GM18499 (cell line): ENCODE results near the gene VPS16.

Experiments
- ATAC-seq: cut with Tn5 transposase; IDR thresholded peaks from one replicate; pipeline ENCODE4 v1.9.1; 2021; ENCODE audit warnings: moderate number of reproducible peaks; ENCODE audit not compliant: insufficient read depth, unreplicated experiment

Gene VPS16

DNA sequence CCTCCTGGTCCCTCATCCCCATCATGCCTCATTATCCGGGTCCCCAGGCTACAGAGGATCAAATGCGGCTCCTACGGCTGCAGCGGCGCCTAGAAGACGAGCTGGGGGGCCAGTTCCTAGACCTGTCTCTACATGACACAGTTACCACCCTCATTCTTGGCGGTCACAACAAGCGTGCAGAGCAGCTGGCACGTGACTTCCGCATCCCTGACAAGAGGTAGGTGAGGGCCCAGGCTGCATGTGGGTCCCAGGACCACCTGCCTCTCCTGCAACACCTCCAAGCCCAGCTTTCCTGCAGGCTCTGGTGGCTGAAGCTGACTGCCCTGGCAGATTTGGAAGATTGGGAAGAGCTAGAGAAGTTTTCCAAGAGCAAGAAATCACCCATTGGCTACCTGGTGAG lies 24.6 kb downstream of the VPS16 start:
- no peak for ATAC-seq

DNA sequence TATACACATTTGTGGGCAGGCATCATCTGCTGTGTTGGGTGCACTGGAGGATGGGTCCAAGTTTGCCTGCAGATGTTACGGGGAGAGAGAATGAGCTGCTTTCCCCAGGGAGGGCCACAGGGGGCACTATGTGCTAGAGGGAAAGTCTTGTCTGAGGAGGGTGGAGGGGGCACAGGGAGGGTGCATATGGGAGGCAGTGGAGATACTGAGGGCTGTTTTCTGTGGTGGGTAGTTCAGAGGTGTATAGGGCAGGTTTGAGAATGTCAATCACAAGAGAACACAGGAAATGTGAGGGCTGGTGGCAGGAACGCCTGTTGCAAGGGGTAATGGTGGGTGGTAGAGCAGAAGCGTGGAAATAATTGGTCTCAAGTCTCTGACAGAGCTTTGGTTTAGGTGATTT lies 25.1 kb downstream of the VPS16 start:
- ATAC-seq, result no peak

DNA sequence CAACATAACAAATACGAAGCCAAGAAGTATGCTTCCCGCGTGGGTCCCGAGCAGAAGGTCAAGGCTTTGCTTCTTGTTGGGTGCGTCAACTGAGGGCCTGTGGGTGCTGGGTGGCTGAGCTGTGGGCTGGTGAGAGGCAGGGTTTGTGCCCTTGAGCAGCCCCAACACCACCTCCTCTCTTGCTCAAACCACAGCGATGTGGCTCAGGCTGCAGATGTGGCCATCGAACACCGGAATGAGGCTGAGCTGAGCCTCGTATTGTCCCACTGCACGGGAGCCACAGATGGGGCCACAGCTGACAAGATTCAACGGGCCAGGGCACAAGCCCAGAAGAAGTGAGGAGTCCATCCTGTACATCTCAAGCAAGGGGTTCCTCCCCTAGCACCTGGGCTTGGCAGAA lies 25.7 kb downstream of the VPS16 start:
- ATAC-seq, result no peak

DNA sequence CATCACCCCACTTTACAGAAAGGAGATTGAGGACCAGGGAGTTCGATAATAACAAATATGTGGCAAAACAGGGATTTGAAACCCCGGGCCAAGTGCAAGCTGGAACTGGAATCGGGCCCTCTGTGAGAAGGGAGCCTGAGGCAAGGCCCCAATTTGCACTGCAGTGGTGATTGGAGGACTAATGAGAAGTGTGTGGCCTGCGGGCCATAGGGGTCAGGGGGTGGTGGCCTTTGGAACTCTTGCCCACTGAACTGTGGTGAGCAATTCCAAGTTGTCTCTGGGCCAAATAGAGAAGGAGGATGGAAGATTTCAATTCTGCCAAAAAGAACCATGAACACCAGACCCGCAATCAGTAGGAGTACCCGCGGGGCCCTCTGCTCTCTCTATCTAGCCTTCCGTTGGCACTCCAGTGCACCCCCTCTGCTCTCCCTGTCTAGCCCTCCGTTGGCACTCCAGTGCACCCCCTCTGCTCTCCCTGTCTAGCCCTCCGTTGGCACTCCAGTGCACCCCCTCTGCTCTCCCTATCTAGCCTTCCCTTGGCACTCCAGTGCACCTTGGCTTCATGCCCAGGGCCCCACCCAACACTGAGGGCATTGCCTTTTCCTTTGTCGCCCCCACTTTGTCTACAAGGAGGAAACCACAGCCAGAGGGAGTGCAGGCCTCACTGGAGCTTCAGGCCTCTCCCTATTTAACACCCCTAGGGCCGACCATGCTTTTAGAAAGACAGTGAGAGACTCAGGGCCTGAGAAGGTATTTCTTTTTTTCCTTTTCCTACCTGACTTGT lies 26.7 kb downstream of the VPS16 start:
- ATAC-seq, result no peak

DNA sequence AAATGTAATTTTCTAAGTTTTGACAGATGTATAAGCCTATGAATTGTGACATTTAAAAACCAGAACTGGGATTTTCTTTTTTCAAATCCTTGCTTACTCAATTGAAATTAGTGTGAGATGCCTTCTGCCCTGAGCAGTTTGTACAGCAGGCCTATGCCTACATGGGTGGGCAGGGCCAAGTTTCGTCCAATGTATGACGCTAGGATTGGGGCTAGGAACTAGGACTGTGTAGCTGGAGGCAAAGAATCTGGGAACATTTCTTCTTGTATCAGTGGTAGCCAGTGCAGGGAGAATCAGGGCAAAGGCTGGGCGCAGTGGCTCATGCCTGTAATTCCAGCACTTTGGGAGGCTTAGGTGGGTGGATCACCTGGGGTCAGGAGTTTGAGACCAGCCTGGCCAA lies 28.8 kb downstream of the VPS16 start:
- no peak for ATAC-seq

DNA sequence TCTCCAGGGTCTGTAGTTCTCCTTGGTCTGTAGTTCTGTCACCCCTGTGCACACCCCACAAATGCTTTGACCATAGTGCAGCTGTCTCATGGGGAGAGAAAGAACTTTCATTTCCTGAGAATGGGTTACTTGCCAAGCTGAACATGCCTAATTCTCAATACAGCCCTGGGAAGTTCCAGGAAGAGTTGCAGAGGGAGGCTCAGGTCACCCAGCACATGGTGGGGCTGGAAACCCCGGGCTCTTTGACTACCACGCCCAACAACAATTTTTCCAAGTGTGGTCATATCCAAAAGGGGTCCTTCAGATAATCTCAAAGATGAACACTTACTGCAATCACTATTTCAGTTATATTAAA lies 30.5 kb downstream of the VPS16 start:
- ATAC-seq, result no peak

DNA sequence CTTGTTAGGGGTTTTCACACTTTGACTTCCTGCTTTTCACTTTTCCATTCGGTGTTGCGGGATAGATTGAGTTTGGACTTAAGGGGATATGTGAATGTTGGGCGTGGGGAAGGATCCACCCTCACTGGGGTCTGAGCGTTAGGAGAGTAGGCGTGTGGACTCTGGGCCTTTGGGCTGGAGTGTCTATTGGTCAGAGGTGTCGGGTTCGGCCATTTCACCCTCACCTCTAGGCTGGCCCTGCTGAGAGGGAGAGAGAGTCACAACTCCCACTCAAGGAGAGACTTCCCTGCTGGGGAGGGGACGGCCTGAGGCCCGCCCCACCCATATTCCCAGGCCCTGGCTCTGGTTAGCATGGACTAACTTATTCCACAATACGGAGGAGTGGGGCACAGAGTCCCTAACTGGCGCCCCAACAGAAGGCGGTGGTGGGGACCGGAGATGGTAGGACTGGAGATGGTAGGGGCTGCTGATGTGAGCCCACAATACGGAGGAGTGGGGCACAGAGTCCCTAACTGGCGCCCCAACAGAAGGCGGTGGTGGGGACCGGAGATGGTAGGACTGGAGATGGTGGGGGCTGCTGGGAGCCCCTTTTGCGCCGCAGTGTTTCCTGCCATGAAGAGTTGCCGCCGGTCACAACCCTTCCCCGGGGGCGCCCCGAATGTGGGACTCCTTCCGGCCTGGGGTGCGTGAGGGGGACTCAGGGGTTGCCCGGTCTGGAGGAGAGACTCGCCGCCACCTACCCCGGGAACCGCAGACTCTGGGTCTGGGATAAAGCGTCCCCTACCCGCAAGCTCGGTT lies 31.3 kb downstream of the VPS16 start:
- no peak for ATAC-seq

DNA sequence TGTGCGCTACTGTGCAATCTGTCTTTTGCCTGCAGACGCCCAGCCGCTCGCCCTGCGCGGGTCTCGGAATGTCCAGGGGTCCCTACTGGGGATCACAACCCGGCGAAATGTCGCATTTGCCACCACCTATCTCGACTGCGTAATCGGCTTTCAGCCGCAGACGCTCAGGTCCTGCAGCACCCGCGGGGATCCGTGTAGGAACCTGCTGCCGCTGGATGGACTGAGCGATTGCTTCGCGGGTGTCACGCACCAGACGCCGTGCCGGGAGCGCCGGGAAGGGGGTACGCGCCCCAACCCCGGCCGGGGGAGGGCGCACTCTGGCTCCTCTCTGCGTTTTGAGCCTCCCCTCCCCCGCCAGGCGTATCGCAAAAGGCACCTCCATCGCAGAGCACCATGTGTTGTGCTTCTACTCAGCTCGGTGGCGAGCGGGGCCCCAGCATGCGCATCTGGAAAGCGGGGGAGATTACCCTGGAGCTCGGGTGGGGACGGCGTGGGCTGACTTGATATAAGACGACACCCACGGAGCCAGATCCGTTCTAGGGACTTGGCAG lies 32.0 kb downstream of the VPS16 start:
- peak; percentile 5 for ATAC-seq

DNA sequence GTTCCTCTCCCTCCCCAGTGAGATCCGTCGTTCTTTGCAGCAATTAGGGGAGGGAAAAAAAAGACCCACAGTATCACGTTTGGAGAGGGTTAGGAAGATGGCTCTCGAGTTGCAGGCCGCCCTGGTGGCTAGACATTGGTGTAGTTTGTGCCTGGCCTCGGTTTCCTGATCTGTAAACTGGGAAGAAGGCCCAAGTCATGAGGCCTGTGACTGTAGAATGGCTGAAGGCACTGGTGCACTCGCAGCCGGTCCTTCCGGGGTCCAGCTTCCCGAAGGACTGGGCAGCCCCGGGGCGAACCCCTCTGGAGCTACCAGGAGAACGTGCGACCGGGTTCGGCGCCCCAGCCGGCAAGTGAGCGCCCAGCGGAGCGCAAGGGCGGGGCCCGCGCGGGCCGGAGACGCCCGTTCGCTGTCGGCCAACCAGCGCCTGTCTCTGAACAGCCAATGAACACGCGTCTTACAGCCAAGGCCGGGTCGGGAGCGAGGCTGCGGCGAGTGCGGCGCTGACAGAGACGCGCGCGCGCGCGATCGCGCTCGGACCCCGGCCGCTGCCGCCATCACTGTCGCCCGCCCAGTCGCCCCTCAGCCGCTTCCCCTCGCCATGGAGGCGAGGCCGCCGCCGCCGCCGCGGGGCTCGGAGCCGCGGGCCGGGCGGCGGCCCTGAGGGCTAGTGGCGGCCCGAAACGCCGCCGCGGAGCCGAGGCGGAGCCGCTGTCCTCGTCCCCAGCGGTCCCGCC lies 32.6 kb downstream of the VPS16 start, which contains the start of gene PTPRA:
TSS of gene PTPRA (plus strand) at position 472 of the 737 bp plus-strand sequence. CDS start 90,797 bp downstream, outside the sequence.
- ATAC-seq, result peak; percentile 72

DNA sequence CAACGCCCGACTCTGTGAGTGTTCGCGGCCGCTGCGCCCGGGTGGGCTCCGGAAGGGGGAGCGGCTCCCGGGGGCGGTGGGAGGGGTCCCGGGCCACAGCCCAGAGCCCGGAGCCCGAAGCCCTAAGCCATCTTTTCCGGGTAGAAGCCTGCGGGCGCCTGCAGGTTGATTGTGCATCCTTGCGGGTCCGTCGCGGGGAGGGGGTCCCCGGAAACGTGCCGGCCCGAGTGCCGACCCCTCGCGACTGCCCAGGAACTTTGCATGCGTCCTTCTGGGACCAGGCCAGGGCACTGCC lies 33.1 kb downstream of the VPS16 start:
- peak; percentile 14 for ATAC-seq

DNA sequence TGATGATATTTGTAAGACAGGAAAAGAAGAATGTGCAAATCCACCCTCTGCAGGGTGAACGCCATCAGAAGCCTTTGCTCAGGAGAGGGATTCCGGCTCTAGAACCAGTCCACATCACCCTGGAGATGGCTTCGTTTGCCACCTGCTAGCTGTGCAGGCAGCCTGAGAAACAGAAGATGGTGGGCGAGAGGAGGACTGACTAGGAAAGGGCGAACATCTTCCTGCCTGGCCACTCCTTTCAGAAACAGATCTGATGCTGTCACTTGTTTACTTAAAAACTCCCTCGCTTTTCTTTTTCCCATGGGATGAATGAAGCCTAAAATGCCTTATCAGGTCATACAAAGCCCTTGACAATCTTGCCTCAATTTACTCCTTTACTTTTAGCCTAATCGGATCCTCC lies 33.9 kb downstream of the VPS16 start:
- no peak for ATAC-seq

DNA sequence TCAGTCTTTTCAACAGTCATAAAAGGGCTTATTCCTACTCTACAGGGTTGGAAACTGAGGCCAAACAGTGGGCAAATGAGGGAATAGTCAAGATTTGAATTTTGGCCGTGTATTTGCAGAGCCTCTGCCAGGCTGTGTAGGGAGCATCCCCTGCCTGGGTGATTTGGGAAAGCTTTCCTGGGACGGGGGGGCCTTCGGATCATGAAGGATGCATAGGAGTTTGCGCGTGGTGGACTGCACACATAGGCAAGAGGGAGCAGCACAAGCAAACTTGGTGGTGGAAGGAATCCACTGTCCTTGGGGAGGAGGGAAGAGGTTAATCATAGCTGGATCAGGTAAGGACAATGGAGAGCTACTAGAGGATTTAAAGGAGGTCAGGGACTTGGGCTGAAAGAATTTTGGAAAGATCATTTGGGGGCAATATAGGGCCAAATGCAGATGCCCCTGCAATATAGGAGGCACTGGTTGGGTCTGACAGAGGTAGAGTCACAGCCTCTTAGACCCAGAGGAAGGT lies 35.2 kb downstream of the VPS16 start:
- no peak for ATAC-seq

DNA sequence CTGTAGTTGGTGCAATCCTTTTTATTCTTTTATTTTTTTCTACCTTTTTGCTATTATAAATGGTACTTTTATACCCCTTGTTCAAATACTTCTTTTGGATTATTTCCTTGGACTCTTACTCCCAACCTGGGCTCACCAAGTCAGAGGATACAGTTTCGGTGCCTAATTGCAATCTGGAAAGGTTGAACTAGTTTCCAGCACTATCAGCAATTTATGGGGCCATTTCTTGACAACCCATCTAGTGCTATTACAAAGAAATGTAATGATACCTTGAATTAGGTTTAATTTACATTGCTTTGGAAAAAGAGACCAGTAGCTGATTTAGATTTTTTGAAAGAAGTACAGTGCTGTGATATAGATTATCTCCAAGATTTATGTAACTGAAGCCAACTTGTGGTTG lies 38.0 kb downstream of the VPS16 start:
- no peak for ATAC-seq

DNA sequence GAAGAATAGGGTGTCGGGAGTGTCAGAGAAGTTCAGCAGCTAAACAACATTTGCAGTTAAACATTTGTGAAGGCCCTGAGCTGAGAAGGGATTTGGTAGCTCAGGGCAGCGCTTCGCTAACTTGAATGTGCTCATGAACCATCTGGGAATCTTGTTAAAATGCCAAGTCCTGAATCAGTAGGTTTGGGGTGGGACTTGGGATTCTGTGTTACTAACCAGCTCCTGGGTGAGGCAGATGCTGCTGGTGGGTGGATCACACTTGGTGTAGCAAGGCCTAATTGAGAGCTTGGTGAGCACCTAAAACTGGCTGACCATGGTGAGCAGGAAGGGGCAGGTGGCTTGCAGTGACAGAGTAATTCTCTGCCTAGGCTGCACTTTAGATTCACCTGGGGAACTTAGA lies 38.6 kb downstream of the VPS16 start:
- ATAC-seq, result no peak

DNA sequence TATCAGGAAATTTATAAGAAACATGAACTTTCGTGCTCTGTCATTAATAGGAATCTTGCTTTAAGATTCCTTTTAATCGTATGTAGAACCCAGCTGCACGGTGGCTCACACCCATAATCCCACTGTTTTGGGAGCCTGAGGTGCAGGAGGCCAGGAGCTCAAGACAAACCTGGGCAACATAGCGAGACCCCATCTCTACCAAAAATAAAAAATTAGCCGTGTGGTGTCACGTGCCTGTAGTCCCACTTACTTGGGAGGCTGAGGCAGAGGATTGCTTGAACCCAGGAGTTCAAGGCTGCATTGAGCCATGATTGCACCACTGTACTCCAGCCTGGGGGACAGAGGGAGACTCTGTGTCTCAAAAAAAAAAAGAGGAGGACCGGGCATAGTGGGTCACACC lies 40.1 kb downstream of the VPS16 start:
- no peak for ATAC-seq

DNA sequence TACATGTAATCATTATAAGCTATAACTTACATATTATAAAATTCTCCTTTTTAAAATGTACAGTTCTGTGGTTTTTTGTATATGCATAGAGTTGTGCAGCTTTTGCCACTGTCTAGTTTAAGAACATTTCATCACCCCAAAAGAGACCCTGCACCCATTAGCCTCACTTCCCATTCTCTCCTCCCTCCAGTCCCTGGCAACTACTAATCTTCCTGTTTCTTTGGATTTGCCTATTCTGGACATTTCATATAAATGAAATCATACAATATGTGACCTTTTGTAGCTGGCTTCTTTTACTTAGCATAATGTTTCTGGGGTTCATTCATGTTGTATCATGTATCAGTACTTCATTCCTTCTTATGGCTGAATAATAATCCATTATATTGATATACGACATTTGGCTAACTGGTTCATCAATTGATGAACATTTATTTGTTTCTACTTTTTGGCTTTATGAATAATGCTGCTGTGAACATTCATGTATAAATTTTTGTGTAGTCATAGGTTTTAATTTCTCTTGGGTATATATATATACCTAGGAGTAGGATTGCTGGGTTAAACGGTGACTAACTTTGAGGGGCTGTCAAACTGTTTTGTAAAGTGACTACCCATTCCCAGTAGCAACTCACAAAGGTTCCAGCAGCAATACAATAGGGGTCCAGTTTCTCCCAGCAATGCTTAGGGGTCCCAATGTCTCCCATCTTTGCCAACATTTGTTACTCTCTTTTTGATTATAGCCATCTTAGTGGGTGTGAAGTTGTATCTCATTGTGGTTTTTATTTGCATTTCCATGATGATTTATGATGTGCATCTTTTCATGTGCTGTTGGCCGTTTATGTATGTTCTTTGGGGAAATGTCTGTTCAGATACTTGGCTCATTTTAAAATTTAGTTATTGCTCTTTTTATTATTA lies 43.4 kb downstream of the VPS16 start:
- no peak for ATAC-seq

DNA sequence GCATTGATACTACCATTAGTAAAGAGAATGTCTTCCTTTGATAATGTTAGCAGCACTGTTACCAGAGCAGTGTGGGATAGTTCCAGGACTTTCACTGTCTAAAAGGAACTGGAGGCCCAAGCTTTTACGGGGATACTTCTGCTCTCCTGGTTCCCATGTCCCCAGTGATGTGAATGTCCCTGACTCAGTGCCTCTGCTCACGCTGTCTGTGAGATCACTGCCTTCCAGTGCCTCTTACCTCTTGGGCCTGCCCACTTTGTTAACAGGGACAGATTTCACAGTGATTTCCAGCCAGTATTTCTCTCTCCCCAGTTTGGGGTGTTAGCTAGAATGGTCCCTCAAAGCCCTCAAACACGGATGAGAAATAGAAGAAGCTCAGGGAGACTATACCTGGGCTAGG lies 47.2 kb downstream of the VPS16 start:
- ATAC-seq, result no peak

DNA sequence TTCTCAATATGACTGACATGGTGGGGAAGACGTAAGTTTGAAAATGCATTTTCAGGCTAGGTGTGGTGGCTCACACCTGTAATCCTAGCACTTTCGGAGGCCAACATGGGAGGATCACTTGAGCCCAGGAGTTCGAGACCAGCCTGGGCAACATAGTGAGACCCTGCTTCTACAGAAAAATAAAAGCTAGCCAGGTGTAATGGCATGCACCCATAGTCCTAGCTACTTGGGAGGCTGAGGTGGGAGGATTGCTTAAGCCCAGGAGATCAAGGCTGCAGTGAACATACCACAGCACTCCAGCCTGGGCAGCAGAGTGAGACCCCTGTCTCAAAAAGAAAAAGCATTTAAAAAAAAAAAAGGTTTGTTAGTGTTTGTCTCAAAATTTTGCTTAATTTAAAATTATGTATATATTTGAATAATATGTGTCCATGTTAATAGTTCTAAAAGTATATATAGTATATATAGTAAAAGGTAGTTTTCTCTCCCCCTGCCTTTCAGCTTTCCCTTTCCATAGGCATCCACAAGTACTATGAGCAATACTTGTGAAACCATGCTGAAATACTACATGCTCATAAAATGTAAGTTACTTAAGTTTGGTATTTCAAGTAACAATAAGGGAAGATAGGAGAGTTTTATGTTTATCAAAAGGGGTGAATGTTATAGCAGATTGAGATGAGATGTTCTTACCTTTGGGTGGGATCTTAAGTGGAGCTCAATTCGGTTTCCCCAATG lies 47.8 kb downstream of the VPS16 start:
- no peak for ATAC-seq

DNA sequence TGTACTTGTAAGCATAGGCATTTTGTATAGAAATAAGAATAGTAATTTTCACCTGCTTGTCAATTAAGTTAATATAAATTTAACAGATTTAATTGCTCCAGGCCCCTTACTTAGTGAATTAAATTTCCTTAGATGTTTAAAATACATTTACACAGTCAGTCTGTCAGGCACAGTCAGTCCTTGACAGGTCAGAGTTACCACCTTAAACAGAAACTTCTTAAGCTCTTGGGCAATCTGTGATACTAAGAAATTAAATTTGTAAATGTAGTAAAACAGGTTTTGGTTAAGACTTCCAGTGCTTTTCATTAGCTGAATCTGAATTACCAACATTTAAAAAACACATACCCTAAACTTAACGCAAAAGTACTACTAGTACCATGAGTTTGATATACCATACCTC lies 48.7 kb downstream of the VPS16 start:
- ATAC-seq, result no peak
